RWPE1 (cell line): ENCODE measurements around the gene KCNK4.
"Not testable (repeated sequence)": the region's sequence is repeated elsewhere in the genome, so short reads cannot be mapped to it uniquely, and the experiment has no call there.

Experiments used
- CTCF ChIA-PET: fragments of 350-600 bp; sonication (Branson Sonifier 250); formaldehyde crosslinking; extraction: SDS; loops from one replicate; lab custom pipeline; 2021; lab: Yijun Ruan, JAX
- POLR2A ChIA-PET: fragments of 400-600 bp; formaldehyde crosslinking; extraction: SDS; loops from one replicate; lab custom pipeline; 2020; ENCODE audit warnings: antibody characterized with exemption; ENCODE audit not compliant: low non-redundant PET; lab: Yijun Ruan, JAX
- DNase-seq: peaks from one replicate; pipeline ENCODE4 v3.0.0; 2012; ENCODE audit warnings: low spot score
- H3K27ac ChIP-seq: fragments of 450-650 bp; 2 replicates; pipeline ENCODE4 v1.5.1; 2017
- CTCF ChIP-seq: fragments of 450-650 bp; conservative IDR thresholded peaks from 2 replicates; pipeline ENCODE4 v1.5.1; 2017; ENCODE audit warnings: low read depth, mild to moderate bottlenecking

Gene KCNK4

GRCh38 chr11:64321533-64321932 is 30.4 kb downstream of the KCNK4 start:
- CTCF ChIA-PET, result interaction anchor here (1.7 to 2.9 kb wide), 2 partner anchors 10 to 21 kb away, joined by 6 to 11 read pairs; no protein-coding TSS in a partner anchor
- no peak for TF ChIP-seq CTCF
- peak; percentile 71 for DNase-seq
- POLR2A ChIA-PET, result no interaction called here
- H3K27ac ChIP-seq, result peak overlapping the region; percentile 100

- DNase-seq, result no peak
- ChIA-PET CTCF (interaction anchor here (1.7 to 2.9 kb wide), 2 partner anchors 9 to 20 kb away, joined by 6 to 11 read pairs; no protein-coding TSS in a partner anchor), POLR2A (no interaction called here)
- no peak for TF ChIP-seq CTCF
- H3K27ac ChIP-seq, result peak overlapping the region; percentile 100
These were observed 31.8 kb downstream of the KCNK4 start for GRCh38 chr11:64322925-64323260.

DNA sequence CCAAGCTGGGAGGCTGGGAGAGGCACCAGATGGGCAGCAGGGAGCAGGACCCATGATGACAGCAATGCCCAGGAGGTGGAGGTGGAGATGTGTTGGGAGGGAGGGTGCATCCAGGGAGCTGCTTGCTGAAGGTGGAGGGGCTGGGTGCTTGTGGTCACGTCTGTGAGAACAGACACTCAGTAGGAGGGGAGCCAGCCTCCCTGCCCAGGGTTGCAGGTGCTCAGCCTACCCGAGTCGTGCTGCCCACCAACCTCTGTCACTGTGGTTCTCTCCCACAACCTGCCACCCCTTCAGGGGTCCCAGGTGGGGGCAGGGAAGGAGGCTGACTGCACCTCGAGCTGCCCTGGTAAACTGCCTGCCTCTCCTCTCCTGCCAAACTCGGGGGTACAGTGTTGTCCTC is 32.3 kb downstream of the KCNK4 start:
- TF ChIP-seq CTCF, result no peak
- H3K27ac ChIP-seq, result peak overlapping the region; percentile 100
- POLR2A ChIA-PET, result no interaction called here
- CTCF ChIA-PET, result interaction anchor here (0.9 to 2.9 kb wide), 4 partner anchors 9 to 32 kb away, joined by 3 to 11 read pairs (median 8); no protein-coding TSS in a partner anchor
- DNase-seq, result no peak

DNA sequence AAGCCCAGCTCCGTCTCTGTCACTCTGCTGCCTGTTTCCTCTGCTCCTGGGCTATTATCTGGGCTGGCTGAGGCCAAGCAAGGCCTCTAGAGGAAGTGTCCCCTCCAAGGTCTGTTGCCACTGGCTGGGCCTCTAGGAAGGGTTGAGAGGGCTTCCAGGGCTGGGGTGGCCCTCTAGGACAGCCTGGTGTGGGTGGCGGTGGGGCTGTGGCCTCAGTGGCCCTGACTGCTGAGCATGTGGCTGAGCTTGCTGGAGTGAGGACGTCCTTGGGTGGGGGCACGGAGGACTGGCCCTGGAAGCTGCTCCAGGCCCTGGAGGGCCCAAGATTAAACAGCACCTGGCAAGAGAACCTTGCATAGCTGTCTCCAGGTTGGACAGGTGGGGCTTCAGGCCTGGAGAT is 32.9 kb downstream of the KCNK4 start:
- POLR2A ChIA-PET, DNase-seq: not testable (repeated sequence)
- peak overlapping the region; percentile 100 for H3K27ac ChIP-seq
- CTCF ChIA-PET, result interaction anchor here (0.9 to 2.9 kb wide), 3 partner anchors 8 to 31 kb away, joined by 3 to 11 read pairs (median 10); no protein-coding TSS in a partner anchor

- no peak for TF ChIP-seq CTCF
- H3K27ac ChIP-seq, result peak overlapping the region; percentile 100
- ChIA-PET CTCF (interaction anchor here (1.5 kb wide), 1 partner anchor 30 kb away, joined by 10 read pairs; no protein-coding TSS in a partner anchor), POLR2A (interaction anchor here (0.6 to 0.7 kb wide), 5 partner anchors 8 to 95 kb away, joined by 3 to 4 read pairs (median 3); partner anchors contain the start of genes DNAJC4 and FKBP2)
- peak; percentile 76 for DNase-seq
These were observed 33.8 kb downstream of the KCNK4 start for GRCh38 chr11:64324692-64325469.

GRCh38 chr11:64327375-64327774 is 36.3 kb downstream of the KCNK4 start:
- H3K27ac ChIP-seq, result peak overlapping the region; percentile 98; the same call in 1 of the 2 replicates
- POLR2A ChIA-PET, result no interaction called here
- no peak for TF ChIP-seq CTCF
- no peak for DNase-seq
- CTCF ChIA-PET, result no interaction called here

- CTCF ChIA-PET, result no interaction called here
- peak overlapping the region; percentile 98 for H3K27ac ChIP-seq
- POLR2A ChIA-PET, result no interaction called here
- DNase-seq, result no peak
- TF ChIP-seq CTCF, result no peak
These were observed 36.9 kb downstream of the KCNK4 start for GRCh38 chr11:64327993-64328392.
